GM19455 (cell line): Measurements from ENCODE around the gene ZNF41.
"Not testable (repeated sequence)": the region's sequence is repeated elsewhere in the genome, so short reads cannot be mapped to it uniquely, and the experiment has no call there.

ENCODE experiments used
- ATAC-seq: cut with Tn5 transposase; IDR thresholded peaks from one replicate; pipeline ENCODE4 v1.9.1; 2021; ENCODE audit not compliant: unreplicated experiment

The ZNF41 gene

DNA sequence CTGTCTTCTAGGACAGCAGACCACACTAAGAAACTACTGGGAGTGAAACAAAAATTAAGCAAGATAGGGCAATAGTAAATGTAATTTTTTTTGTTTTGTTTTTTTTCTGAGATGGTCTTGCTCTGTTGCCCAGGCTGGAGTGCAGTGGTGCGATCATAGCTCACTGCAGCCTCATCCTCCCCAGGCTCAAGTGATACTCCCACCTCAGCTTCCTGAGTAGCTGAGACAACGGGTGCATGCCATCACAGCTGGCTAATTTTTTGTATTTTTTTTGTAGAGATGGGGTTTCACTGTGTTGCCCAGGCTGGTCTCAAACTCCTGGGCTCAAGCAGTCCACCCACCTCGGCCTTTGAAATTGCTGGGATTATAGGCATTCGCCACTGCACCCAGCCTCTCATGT, 9.1 kb upstream of the ZNF41 start:
- ATAC-seq: not testable (repeated sequence)

DNA sequence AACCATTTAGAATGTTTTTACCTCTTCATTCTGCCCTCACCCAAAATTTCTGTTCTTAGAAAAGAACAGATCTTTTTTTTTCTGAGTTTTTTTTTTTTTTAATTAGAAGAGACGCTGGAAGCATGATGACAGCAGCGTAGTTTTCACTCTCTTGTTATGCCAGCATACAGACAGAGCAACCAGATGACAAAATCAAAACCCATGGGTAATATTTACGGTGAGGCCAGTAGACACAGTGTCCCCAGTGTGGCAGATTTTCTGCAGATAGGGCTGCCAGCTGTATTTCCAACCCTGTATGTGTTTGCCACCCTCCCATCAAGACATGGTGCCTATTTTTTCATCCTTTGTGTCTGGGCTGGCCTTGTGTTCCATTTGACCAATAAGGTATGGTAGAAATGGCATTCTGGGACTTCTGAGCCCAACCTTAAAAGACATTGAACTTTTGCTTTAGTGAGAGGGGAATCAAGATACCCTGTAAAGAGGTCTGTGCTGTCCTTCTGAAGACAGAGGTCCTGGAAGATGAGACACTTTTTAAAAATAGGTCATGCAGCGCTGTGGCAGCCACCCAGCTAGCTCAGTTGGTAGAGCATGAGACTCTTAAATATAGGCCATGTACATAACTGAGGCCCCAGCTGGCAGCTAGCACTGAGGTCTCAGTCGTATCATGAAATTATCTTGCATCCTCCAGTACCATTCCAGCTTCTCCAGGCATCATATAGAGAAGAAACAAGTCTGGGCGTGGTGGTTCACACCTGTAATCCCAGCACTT, 6.7 kb upstream of the ZNF41 start:
- ATAC-seq: no peak

DNA sequence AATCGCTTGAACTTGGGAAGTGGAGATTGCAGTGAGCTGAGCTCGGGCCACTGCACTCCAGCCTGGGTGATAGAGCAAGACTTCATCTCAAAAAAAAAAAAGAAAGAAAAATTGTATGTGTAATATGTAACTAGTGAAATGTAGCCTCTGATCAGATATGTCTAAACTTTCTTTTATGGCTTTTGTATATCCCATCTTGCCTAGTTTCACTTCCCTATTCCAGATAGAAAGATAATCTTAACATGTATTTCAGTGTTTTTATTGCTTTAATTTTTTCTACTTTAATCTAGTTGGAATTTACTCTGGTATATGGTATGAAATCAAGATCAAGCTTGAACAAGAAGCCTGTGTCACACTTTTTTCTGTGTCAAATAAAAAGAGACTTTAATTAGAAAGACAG, 1.9 kb upstream of the ZNF41 start:
- no peak for ATAC-seq

DNA sequence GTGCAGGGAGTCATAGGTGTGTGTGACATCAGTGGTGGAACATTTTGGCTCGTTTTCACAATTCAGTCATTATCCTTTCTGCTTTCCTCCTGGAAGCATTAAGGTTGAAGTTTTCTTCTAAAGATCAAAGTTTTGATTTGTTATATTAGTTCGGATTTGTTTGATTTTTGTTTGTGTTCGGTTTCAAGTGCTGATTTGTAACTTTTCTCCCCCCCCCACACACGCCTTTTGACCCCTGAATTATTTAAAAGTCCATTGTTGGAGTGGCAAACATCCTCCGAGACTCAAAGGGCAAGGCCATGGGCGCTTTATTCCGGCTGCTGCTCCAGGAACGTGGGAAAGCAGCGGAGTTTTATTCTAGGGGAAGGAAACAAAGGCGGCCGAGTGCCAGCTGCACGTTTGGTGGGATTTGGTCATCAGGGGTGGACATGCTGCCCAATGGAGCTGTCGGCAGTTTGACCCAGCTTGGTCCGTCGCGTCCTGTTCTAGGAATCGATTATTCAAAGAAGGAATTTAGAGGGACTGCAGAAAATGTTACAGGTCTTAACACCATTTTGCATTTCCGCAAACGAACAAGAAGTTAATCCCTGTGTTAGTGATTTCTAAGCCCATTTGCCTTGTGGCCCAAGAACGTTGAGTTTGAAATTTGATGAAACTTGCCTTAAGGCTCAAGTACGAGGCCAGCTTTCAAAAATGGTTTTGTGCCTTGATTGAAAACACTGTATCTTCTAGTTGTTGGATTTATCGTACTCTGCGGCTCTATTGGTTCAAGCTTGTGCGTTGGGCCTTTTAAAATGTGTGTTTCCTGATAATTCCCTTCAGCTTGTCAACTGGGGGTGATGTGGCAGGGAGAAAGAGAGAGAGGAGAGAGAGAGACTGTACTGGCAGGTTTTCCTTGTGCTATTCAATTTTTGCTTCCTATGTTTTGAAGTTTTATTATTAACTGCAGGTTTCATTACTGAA, 565 bp upstream of the ZNF41 start:
- no peak for ATAC-seq

DNA sequence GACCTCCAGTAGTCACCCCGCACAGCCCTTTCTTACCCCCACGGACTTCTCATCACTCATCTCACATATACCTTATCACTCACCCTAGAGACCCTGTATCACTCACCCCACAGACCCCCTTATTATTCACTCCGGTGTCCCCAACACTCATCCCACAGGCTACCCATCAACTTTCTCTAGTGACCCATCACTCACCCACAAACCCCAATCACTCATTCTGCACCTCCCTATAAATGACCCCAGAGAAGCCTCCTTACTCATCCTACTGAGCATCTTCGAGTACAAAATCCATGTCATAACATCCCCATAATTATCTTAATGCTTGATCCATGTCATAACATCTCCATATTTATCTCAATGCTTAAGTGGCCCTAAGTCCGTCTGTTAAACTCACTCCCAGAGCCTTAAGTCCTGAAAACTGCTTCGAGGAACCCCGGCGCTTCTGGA, 934 bp downstream of the ZNF41 start:
- ATAC-seq: no peak

DNA sequence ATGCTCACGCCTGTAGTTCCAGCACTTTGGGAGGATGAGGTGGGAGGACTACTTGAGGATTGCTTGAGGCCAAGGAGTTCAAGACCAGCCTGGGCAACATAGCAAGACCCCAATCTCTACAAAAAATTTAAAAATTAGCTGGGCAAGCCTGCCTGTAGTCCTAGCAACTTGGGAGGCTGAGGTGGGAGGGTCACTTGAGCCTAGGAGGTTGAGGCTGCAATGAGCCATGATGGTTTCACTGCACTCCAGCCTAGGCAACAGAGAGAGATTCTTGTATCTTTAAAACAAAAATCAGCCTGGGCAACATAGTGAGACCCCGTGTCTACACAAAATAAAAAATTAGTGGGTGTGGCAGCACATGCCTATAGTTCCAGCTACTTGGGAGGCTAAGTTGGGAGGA, 1.9 kb downstream of the ZNF41 start:
- no peak for ATAC-seq

DNA sequence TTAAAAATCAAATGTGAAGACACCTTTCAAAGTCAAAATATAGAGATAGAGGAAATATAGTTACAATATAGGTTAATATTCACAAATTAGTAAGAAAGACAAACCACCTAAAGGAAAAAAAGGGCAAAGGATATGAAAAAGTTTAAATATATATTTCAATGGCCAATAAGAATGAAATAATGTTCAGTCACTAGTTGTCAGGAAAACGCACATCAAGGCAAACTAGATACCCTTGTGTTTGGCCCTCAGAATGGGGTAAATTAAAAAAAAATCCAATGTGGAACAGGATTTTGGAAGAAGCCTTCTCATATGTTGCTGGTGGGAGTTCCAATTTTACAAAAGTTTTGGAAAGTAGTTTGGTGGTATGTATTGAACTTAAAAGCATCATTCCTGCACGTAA, 2.4 kb downstream of the ZNF41 start:
- no peak for ATAC-seq

DNA sequence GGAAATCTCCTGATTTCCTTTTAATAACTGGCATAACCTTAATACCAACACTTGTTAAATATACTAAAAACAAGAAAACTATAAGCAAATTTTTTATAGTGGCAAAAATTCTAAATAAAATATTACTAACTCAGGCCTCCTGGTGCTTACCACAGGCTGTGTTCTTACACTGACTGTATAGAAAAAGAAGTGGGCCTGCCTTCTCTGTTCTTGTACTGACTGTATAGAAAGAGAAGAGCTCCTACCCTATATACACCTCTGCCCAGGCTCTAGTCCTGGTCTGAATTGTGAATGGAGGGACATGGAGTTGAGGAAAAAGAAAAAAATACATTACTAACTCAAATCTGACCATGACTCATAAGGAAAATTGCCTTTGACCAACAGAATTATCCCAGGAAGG, 7.5 kb downstream of the ZNF41 start:
- ATAC-seq: no peak

DNA sequence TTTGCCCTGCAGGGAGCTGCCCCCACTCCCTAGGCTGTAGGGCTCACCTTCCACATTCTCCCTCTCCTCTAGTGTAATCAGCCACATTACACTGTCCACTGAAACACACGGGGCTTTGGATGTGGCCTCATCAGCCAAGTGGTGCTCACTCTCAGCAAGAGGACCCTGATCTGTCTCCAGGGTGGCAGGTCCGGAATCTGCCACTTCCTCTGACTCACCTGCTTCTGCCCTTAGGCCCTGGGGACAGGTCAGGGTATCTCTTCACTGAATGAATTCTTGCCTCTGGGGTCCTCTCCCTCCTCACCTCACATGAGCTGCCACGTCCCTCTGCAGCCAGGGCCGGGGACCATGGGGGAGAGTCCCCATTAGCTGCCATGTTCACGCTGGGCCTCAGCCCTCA, 15.9 kb downstream of the ZNF41 start:
- no peak for ATAC-seq

DNA sequence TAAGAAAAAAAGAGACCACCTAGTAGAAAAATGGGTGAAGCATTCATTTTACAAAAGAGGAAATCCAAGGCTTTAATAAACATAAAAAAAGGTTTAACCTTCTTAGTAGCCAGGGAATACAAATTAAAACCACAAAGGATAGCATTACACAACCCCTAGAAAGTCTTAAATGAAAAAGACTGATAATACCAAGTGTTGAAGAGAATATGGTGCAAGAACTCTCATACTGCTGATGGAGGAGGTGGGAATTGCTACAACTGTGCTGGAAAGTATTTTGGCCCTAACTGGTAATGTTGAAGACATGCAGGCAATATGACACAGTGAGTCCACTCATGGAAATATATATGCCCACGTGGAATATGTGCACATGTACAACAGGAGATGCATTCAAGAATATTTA, 22.5 kb downstream of the ZNF41 start:
- no peak for ATAC-seq

DNA sequence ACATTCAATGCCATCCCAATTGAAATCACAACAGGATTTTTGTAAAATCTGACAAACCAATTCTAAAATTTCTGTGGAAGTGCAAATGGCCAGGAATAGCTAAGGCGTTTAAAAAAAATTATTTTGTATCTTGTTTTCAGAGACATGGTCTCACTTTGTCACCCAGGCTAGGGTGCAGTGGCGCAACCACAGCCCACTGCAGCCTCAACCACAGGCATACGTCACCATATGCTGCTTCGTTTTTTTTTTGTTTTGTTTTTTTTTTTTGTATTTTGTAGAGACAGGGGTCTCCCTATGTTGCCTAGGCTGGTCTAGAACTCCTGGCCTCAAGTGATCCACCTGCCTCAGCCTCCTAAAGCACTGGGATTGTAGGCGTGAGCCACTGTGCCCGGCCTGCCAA, 24.5 kb downstream of the ZNF41 start:
- no peak for ATAC-seq

DNA sequence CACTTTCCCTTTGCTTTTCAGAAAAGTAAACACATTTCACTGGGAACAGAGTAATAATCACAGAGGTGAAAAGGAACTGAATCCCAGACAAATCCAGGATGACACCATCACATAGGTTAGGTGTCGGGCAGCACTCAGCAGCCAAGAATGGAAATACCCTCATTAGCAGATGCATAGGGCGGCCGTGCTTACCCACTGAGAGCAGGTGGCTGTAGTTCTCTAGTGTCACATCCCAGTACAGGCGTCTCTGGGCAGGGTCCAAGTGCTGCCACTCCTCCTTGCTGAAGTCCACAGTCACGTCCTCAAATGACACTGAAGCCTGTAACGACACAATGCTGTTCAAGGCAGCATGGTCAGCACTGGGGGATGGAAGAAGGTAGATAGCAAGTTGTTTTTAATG, 26.9 kb downstream of the ZNF41 start:
- ATAC-seq: no peak

DNA sequence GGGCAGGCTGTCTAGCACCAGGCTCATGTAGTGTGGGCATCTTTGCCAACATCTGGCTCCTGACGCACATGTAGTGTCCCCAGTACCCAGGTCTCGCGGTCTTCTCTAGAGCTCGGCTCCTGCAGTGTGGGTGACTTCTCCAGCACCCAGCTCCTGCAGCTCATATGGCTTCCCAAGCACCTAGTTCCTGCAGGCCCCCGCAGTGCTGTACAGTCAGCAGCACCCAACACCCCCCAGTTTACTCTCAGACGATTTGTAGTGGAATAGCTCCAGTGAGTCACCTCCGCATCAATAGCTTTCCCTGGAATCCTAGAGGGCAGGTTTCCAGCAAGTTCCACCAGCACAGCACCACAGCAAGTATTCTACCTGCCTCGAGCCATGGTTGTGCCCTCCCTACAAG, 30.9 kb downstream of the ZNF41 start:
- no peak for ATAC-seq

DNA sequence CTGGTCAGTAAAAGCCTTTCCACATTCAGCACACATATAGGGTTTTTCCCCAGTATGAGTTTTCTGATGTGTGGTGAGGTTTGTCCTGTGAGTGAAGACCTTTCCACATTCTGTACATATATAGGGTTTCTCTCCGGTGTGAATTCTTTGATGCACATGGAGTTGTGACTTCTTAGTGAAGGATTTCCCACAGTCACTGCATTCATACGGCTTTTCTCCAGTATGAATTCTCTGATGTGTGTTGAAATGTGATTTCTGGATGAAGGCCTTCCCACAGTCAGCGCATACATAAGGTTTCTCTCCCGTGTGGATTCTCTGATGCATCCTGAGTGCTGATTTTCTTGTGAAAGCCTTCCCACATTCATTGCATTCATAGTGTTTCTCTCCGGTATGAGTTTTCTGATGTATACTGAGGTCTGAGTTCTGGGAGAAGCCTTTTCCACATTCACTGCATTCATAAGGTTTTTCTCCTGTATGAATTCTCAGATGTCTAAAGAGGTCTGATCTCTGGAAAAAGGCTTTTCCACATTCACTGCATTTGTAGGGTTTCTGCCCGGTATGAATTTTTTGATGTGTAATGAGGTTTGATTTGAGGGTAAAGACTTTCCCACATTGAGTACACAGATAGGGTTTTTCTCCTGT, 34.7 kb downstream of the ZNF41 start:
- ATAC-seq: no peak

DNA sequence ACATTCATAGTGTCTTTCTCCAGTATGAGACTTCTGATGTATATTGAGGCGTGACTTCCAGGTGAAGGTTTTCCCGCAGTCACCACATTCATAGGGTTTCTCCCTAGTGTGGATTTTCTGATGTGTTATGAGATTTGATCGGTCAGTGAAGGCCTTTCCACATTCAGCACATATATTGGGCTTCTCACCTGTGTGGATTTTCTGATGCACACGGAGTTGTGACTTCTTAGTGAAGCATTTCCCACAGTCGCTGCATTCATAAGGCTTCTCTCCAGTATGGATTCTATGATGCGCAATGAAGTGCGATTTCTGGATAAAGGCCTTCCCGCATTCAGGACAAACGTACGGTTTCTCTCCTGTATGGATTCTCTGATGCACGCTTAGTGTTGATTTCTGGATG, 35.4 kb downstream of the ZNF41 start:
- no peak for ATAC-seq

DNA sequence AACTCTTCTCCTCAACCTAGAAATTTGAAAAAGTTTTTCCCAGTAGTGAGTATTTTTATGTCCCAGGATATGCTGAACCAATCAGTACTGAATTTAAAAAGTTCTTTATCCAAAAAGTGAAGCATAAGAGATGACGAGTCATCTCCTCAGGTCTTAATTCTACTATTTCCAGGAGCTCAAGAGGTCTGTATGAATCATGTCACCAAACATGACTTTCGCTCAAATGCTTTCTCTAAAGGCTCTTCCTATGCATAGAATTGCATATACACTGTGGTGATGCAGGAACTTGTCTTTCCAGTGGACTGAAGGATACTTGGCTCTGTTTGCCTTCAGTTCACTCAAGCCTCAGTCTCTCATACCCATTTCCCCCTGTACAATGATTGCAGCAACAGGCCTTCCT, 36.1 kb downstream of the ZNF41 start:
- ATAC-seq: no peak

DNA sequence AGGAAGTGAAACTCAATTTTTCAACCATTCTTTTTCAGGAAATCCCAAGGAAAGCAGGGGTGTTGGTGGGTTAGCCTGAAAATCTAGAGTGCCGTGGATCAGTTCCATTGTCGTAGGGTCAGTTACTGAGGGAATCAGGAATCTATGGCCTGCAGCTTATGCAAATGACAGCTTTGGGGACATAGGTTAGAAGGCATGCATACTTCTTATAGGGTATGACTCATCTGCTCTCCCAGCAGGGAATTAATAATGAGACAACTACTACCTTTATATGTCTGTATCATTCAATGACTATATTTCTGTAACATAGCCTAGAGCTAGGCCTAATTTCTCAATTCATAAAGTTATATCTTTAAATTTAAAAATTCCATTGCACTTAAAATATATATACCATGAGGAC, 36.6 kb downstream of the ZNF41 start:
- ATAC-seq: no peak

DNA sequence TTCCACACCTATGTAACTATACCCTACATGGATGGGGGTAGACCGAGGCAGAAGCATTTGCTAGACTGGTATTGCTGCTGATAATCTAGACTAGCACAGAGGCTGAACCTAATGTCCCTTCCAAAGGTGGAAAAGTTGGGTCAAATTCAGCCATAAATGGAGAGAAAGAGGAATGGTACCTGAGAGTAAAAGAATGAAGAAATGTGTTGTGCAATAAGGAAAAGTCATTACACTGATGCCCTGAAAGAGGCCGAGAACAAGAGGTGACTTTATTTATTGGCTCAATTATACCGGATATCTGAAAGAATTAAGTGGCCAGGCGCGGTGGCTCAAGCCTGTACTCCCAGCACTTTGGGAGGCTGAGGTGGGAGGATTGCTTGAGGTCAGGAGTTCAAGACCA, 52.1 kb downstream of the ZNF41 start:
- no peak for ATAC-seq

DNA sequence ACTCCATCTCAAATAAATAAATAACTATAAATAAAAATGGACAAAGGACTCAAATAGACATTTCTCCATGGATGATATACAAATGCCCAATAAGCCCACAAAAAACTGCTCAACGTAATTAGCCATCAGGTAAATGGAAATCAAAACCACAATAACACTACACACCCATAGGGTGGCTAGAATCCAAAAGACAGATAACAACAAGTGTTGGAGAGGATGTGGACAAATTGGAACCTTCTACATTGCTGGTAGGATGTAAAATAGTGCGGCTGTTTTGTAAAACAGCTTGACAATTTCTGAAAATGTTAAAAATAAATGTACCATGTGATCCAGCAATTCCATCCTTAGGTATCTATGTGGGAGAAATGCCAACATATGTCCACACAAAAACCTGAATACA, 60.6 kb downstream of the ZNF41 start:
- ATAC-seq: no peak

DNA sequence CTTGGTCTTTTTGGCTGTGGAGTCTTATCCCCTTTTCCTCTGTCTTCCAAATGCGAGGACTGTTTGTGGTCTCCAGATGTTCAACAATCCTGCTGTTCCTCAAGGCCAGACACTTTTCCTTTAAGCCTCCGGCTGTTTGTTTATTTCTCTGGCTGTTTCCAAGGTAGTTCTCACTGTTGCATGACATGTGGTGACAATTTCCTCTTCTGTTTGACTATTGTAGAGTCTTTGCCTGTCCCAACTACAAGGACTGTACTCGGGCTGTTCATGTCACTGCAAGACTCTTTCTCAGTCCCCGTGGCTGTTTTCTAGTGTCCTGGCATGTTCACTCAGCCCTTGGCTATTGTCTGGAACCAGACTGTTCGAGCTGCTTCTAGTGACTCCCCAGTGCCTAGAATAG, 62.1 kb downstream of the ZNF41 start:
- no peak for ATAC-seq

DNA sequence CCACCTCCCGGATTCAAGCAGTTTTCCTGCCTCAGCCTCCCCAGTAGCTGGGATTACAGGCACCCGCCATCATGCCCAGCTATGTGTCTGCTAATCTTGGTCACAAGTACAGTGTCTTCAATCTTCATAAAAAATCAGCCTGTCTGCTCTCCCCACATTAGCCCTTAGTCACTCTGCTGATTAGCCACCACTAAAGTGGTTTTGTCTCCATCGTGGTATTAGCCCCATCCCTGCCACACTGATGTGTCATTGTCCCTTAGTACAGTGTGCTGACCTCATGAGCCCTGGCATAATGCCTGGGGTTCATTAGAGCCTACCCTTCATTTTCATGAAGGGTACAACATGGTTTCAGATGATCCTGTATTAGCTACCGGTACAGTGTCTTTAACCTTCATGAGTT, 62.8 kb downstream of the ZNF41 start:
- no peak for ATAC-seq

DNA sequence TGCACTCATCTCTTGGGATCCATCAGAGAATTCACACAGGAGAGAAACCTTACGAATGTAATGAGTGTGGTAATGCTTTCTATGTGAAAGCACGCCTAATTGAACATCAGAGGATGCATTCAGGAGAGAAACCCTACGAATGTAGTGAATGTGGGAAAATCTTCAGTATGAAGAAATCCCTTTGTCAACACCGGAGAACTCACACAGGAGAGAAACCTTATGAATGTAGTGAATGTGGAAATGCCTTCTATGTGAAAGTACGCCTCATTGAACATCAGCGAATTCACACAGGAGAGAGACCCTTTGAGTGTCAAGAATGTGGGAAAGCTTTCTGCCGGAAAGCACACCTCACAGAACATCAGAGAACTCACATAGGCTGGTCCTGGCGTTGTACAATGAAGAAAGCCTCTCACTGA, 69.8 kb downstream of the ZNF41 start:
- ATAC-seq: no peak
